ENCODE data around the gene DDX52.
"Not testable (repeated sequence)": the region's sequence is repeated elsewhere in the genome, so short reads cannot be mapped to it uniquely, and the experiment has no call there.

Gene DDX52, protein sequence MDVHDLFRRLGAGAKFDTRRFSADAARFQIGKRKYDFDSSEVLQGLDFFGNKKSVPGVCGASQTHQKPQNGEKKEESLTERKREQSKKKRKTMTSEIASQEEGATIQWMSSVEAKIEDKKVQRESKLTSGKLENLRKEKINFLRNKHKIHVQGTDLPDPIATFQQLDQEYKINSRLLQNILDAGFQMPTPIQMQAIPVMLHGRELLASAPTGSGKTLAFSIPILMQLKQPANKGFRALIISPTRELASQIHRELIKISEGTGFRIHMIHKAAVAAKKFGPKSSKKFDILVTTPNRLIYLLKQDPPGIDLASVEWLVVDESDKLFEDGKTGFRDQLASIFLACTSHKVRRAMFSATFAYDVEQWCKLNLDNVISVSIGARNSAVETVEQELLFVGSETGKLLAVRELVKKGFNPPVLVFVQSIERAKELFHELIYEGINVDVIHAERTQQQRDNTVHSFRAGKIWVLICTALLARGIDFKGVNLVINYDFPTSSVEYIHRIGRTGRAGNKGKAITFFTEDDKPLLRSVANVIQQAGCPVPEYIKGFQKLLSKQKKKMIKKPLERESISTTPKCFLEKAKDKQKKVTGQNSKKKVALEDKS

GRCh38 chr17:37643118-37643766 is at the start of gene DDX52:
Gene DDX52, minus strand, starts transcription at chr17:37643446. Its CDS starts 26 bp downstream, at chr17:37643420.
- peak; percentile 89 for DNase-seq (ENCODE audit: low spot score)

- no peak for DNase-seq (ENCODE audit: low spot score)
Measured at GRCh38 chr17:37691807-37692206, 48.6 kb upstream of the DDX52 start.

- DNase-seq (ENCODE audit: low spot score) = no peak
Measured at GRCh38 chr17:37689317-37689716, 46.1 kb upstream of the DDX52 start.

GRCh38 chr17:37683454-37683984 is 40.3 kb upstream of the DDX52 start:
- DNase-seq (ENCODE audit: low spot score) = no peak

GRCh38 chr17:37682007-37682406 is 38.8 kb upstream of the DDX52 start:
- DNase-seq (ENCODE audit: low spot score) = no peak

- not testable (repeated sequence) for DNase-seq (ENCODE audit: low spot score)
Measured at GRCh38 chr17:37679995-37680394, 36.7 kb upstream of the DDX52 start.

GRCh38 chr17:37678036-37678435 is 34.8 kb upstream of the DDX52 start:
- DNase-seq (ENCODE audit: low spot score) = no peak

- no peak for DNase-seq (ENCODE audit: low spot score)
Measured at GRCh38 chr17:37677021-37677420, 33.8 kb upstream of the DDX52 start.

DNA sequence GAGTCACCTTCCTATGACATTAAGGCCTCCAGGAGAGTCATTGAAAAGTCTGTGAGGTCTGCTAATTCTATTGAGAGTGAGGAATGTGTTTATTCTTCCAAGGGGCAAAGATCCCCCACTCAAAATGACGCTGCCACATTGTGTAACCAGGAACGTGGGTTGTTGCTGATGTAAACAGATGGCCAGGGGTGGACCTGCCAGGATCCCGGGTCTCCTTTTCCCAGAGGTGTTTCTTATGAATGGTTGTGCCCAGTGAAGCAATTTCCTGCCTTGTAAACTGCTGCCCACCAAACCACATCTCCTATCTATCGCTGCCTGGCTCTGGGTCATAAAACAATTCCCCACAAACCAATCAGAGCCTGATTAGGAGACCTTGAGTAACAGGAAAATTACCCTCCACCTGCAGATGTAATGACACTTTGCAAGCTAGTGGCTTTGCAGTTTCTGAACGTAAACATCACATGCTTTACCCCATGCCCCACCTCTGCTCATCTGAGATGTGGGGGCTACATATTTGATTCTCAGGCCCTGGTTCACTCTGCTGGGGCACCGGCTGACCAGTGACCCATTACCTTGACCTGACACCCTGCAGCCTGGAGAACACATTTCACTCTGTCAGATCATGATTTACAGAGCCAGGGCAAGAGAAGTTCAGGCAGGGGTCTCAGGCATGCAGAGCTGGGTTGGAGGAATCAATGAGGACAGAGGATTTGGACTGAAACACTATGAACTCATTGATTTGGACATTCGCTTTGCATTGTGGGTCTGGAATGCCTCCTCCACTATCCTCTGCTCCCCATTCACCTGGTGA is 33.1 kb upstream of the DDX52 start:
- no peak for DNase-seq (ENCODE audit: low spot score)

DNA sequence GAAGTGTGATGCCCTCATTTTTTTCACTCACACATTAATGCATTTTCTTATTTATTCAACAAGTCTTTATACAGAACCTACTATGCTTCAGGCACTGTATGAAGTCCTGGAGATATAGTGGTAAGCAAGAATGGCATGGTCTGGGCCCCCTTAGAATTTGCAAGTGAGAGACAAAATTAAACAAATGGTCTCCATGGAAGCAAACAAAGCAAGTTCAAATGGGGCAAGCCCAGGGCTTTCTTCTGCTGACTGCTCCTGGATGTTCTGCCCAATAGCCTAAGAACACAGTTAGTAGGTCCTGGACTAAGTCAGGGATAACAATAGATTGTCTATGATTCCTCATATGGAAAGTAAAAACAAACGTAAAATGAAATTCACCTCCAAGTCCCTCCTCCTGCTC is 31.3 kb upstream of the DDX52 start:
- no peak for DNase-seq (ENCODE audit: low spot score)

DNA sequence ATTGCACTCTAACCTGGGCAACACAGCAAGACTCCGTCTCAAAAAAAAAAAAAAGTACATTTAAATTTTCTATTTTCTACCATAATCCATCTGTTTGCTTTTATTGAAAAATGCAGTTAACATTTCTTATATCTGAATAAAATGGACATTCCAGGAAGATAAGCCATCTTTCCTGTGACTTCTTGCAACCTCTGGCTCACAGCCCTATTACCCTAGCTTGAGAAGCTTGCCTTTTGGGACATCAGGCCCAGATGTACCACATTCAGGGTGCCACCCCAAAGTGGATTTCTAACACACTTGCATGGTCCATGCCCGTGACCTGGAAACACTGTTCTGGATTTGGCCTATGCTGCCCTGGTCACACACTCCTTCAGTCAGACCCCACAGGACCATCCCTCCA is 30.1 kb upstream of the DDX52 start:
- no peak for DNase-seq (ENCODE audit: low spot score)

GRCh38 chr17:37672548-37673078 is 29.4 kb upstream of the DDX52 start:
- no peak for DNase-seq (ENCODE audit: low spot score)

DNA sequence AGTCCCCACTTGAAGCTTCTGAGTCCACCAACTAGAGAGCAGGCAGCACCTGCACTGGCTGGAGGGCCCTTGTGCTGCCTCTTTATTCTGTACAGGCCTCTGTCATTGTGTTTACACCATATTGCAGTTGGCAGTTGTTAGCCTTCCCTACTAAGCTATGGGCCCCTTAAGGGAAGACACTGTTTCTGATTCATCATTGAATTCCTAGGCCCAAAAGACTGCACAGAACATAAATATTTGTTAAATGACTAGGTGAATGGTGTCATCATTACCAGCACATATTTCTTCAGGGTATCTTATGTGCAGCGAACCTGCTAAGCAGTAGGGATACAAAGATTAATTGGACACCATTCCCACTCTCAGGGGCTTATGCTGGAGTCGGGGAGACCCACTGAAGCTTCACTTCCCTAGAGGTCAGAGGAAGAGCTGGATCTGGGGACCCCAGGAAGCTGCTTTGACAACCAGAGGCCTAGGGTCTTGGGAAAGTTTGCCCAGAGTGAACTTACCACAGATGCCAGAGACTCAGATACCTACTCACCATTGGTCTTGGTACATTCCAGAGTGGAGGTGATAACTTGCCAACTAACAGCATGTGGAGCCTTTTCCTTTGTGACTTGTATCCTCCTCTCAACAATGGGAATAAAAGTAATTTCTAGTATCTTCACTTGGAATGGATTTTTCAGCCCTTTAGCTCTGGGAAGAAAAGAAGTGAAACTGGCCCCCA is 28.7 kb upstream of the DDX52 start:
- DNase-seq (ENCODE audit: low spot score) = no peak

GRCh38 chr17:37671028-37671823 is 28.0 kb upstream of the DDX52 start:
- no peak for DNase-seq (ENCODE audit: low spot score)

GRCh38 chr17:37667039-37667438 is 23.8 kb upstream of the DDX52 start:
- no peak for DNase-seq (ENCODE audit: low spot score)

GRCh38 chr17:37664214-37664613 is 21.0 kb upstream of the DDX52 start:
- DNase-seq (ENCODE audit: low spot score) = no peak

GRCh38 chr17:37662353-37662752 is 19.1 kb upstream of the DDX52 start:
- DNase-seq (ENCODE audit: low spot score) = no peak

- DNase-seq (ENCODE audit: low spot score) = no peak
Measured at GRCh38 chr17:37661400-37662014, 18.3 kb upstream of the DDX52 start.

DNA sequence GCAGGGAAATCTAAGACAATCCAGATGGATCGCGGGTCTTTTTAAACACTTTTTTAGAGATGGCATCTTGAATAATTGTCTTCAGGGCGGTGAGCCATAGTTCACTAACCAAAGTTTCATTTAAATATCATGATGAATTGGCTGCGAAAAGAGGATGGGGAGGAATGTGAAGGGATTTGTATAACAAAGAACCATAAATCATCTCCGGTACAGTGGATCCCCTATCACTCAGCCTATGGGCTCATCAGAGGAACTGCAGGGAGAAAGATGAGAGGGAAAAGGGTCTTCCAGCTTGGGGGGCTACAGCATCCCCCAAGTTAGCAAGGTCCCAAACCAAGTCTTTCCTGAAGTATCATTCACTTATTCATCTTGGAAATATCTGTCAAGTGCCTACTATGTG is 16.7 kb upstream of the DDX52 start:
- DNase-seq (ENCODE audit: low spot score) = no peak

DNA sequence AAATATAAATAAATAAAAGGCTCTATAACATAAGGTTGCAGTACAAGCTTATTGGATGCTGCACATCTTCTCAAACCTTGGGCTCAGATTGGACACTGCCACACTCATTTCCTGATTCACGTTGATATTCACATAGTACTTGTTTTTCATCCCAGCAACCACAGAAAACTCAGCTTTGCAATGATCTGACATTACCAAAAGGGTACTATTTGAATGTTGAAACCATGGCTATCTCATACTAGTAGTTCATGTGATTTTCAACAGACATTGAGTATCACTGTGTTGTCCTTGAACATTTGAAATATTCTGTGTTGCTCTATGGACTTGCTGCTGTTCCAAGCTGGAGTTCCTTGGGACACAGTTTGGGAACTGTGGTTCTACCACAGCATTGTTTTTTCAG is 14.0 kb upstream of the DDX52 start:
- DNase-seq (ENCODE audit: low spot score) = no peak

Measured in CD4-positive, alpha-beta T cell treated with Interleukin-6 at 100 ng/mL for 8 hours (primary cell).